Panc1 (cell line): ENCODE data around the gene PDYN. TPM values are rescaled to one million over a fixed set of nuclear protein-coding genes. Genes with fewer than 3 reads are reported as not detected.

Experiments
- ATAC-seq: fragments of 200-7000 bp; cut with Tn5 transposase; 2 replicates; pipeline ENCODE4 v1.9.1; 2020; ENCODE audit warnings: mild to moderate bottlenecking, moderate library complexity
- BruUV-seq: library from RNA; stranded (reverse); fragments of 400-500 nt; replicated peaks from 2 replicates; lab custom pipeline; 2021; lab: Mats Ljungman, UMichigan
- CTCF ChIA-PET: fragments of 300-600 bp; sonication (Branson Sonifier 250); formaldehyde crosslinking; loops from one replicate; lab custom pipeline; 2022; ENCODE audit warnings: antibody characterized with exemption; lab: Charles Lee
- POLR2A ChIA-PET: fragments of 300-600 bp; sonication (Branson Sonifier 250); formaldehyde crosslinking; loops from one replicate; lab custom pipeline; 2022; ENCODE audit warnings: antibody characterized with exemption; lab: Charles Lee
- DNase-seq: peaks from one replicate; pipeline ENCODE4 v3.0.0-alpha.2; 2010; ENCODE audit warnings: low read depth, low spot score
- H3K27ac ChIP-seq: 2 replicates; pipeline ENCODE4 v1.5.1; 2011; ENCODE audit warnings: mild to moderate bottlenecking, low read length, inconsistent platforms
- H3K27me3 ChIP-seq: fragments of 200-500 bp; sonication (Bioruptor generic); 2 replicates; pipeline ENCODE4 v1.6.0; 2014; ENCODE audit warnings: low read length, inconsistent platforms; ENCODE audit not compliant: control insufficient read depth, insufficient read depth
- H3K36me3 ChIP-seq: fragments of 200-500 bp; sonication (Bioruptor generic); 2 replicates; pipeline ENCODE4 v1.5.1; 2014; ENCODE audit warnings: inconsistent platforms, mild to moderate bottlenecking, low read length, moderate library complexity; ENCODE audit not compliant: control insufficient read depth, insufficient read depth
- H3K4me1 ChIP-seq: 2 replicates; pipeline ENCODE4 v1.5.1; 2011; ENCODE audit warnings: inconsistent platforms, mild to moderate bottlenecking, low read length, moderate library complexity; ENCODE audit not compliant: control insufficient read depth, insufficient read depth
- H3K4me3 ChIP-seq, 2 experiments: 2 replicates each; pipeline ENCODE4 v1.5.1; 2011 to 2012; ENCODE audit warnings: low read depth in 2 of 2, low read length in 2 of 2, mild to moderate bottlenecking in 2 of 2, inconsistent platforms in 1 of 2, moderate library complexity in 1 of 2
- H3K9me3 ChIP-seq: fragments of 200-500 bp; sonication (Bioruptor generic); 2 replicates; pipeline ENCODE4 v1.5.1; 2014; ENCODE audit warnings: low read depth, mild to moderate bottlenecking, inconsistent platforms, low read length, moderate library complexity; ENCODE audit not compliant: control insufficient read depth, insufficient read depth
- CTCF ChIP-seq: fragments of 450-650 bp; IDR thresholded peaks from 2 replicates; pipeline ENCODE4 v1.5.1; 2017; ENCODE audit warnings: mild to moderate bottlenecking
- POLR2AphosphoS5 ChIP-seq: IDR thresholded peaks from 2 replicates; pipeline ENCODE4 v1.6.1; 2012; ENCODE audit warnings: mild to moderate bottlenecking, low read depth, low read length, moderate library complexity
- REST ChIP-seq, 2 experiments: IDR thresholded peaks; 2 replicates each; pipeline ENCODE4 v1.6.1; 2011 to 2012; ENCODE audit warnings: low read depth in 2 of 2, control low read depth in 1 of 2, low read length in 1 of 2, mild to moderate bottlenecking in 1 of 2, moderate library complexity in 1 of 2; ENCODE audit not compliant: insufficient read depth in 1 of 2
- SIN3A ChIP-seq: IDR thresholded peaks from 2 replicates; pipeline ENCODE4 v1.6.1; 2012; ENCODE audit warnings: low read depth, mild to moderate bottlenecking, low read length, moderate library complexity, borderline replicate concordance; ENCODE audit not compliant: insufficient read depth
- TCF7L2 ChIP-seq: IDR thresholded peaks from 2 replicates; pipeline ENCODE4 v1.6.1; 2011; ENCODE audit warnings: mild to moderate bottlenecking, low read depth, low read length, inconsistent platforms
- in situ Hi-C: cut with HindIII; loops from 2 replicates; pipeline ENCODE4 v1.10.0; 2016; ENCODE audit warnings: low sequenced_read_pairs, low pct_unique_long_range_greater_than_20kb
- intact Hi-C: fragments of 100-400 bp; cut with micrococcal nuclease; formaldehyde crosslinking; loops from one replicate; pipeline ENCODE4 v1.10.0; 2022; ENCODE audit not compliant: unreplicated experiment
- total RNA-seq: library from RNA; stranded (reverse); gene quantifications from one replicate; pipeline ENCODE4 v1.2.1, GENCODE V29; 2021; ENCODE audit not compliant: unreplicated experiment

Gene PDYN
- total RNA-seq, 1 experiment from 2014 or later = not detected

GRCh38 chr20:1944345-1945091, 49.3 kb downstream of the PDYN start:
- TF ChIP-seq REST (IDR thresholded peaks at IDR 0.05; ENCODE audit: insufficient read depth in 1 of 2, low read depth in 2 of 2, low read length in 1 of 2) = no peak
- no peak for TF ChIP-seq CTCF
- TF ChIP-seq POLR2AphosphoS5 = no peak
- TF ChIP-seq SIN3A = no peak
- no peak for TF ChIP-seq TCF7L2
- intact Hi-C loops = no loop called here
- H3K27ac ChIP-seq = no peak overlapping the region
- DNase-seq (no peak), ATAC-seq (no peak)
- CTCF ChIA-PET = interaction anchor here (0.7 kb wide), 1 partner anchor 22 kb away, joined by 3 read pairs; no protein-coding TSS in a partner anchor
- BruUV-seq = no TSS peak
- no peaks in the 10 kb centered on the region for H3K9me3 ChIP-seq
- in situ Hi-C loops = no loop called here
- no peak overlapping the region for H3K4me3 ChIP-seq
- H3K27me3 ChIP-seq = peaks cover 8% of the 10 kb centered on the region
- H3K36me3 ChIP-seq = no peaks in the 10 kb centered on the region
- POLR2A ChIA-PET = no interaction called here
- no peaks in the 10 kb centered on the region for H3K4me1 ChIP-seq

- H3K27me3 ChIP-seq = peaks cover 8% of the 10 kb centered on the region
- ChIA-PET CTCF (no interaction called here), POLR2A (no interaction called here)
- no peak overlapping the region for H3K27ac ChIP-seq
- no peak overlapping the region for H3K4me3 ChIP-seq
- no TSS peak for BruUV-seq
- in situ Hi-C loops (no loop called here), intact Hi-C loops (no loop called here)
- no peak for TF ChIP-seq POLR2AphosphoS5
- no peak for TF ChIP-seq REST (IDR thresholded peaks at IDR 0.05; ENCODE audit: insufficient read depth in 1 of 2, low read depth in 2 of 2, low read length in 1 of 2)
- TF ChIP-seq TCF7L2 = no peak
- no peak for TF ChIP-seq CTCF
- TF ChIP-seq SIN3A = no peak
- no peak for DNase-seq
- H3K4me1 ChIP-seq = no peaks in the 10 kb centered on the region
- no peaks in the 10 kb centered on the region for H3K9me3 ChIP-seq
- H3K36me3 ChIP-seq = no peaks in the 10 kb centered on the region
- ATAC-seq = no peak
Observed at GRCh38 chr20:1943275-1944002, 50.4 kb downstream of the PDYN start.
